Mesenchymal stem cell (in vitro differentiated cells and primary cell): ENCODE measurements around the gene FLT1.

Experiments used
- DNase-seq: peaks from one replicate; pipeline ENCODE4 v3.0.0-alpha.2; 2013
- H2AFZ ChIP-seq: one replicate; pipeline ENCODE4 v1.6.1; 2013; ENCODE audit warnings: low read depth, mild to moderate bottlenecking, control low read depth, inconsistent platforms, low read length, moderate library complexity
- H2AK5ac ChIP-seq: 2 replicates; pipeline ENCODE4 v1.6.1; 2013; ENCODE audit warnings: low read length, moderate library complexity, mild to moderate bottlenecking, inconsistent platforms; ENCODE audit not compliant: severe bottlenecking
- H2BK120ac ChIP-seq: one replicate; pipeline ENCODE4 v1.6.1; 2013; ENCODE audit warnings: low read depth, mild to moderate bottlenecking, inconsistent platforms, low read length, moderate library complexity
- H2BK12ac ChIP-seq, 2 experiments: one replicate each; pipeline ENCODE4 v1.6.1; 2013; ENCODE audit warnings: inconsistent platforms in 2 of 2, low read length in 2 of 2, mild to moderate bottlenecking in 2 of 2, moderate library complexity in 2 of 2, control low read depth in 1 of 2
- H2BK15ac ChIP-seq: one replicate; pipeline ENCODE4 v1.6.1; 2013; ENCODE audit warnings: mild to moderate bottlenecking, low read depth, inconsistent platforms; ENCODE audit not compliant: poor library complexity, severe bottlenecking
- H2BK5ac ChIP-seq: 2 replicates; pipeline ENCODE4 v1.6.1; 2013; ENCODE audit warnings: low read depth, mild to moderate bottlenecking, low read length, control low read depth, inconsistent platforms; ENCODE audit not compliant: poor library complexity, severe bottlenecking
- H3K14ac ChIP-seq, 2 experiments: one replicate each; pipeline ENCODE4 v1.6.1; 2013; ENCODE audit warnings: inconsistent platforms in 2 of 2, low read length in 2 of 2, control low read depth in 1 of 2, mild to moderate bottlenecking in 1 of 2, moderate library complexity in 1 of 2
- H3K18ac ChIP-seq, 2 experiments: one replicate each; pipeline ENCODE4 v1.6.1; 2013; ENCODE audit warnings: inconsistent platforms in 2 of 2, low read length in 2 of 2, control low read depth in 1 of 2, low read depth in 1 of 2, mild to moderate bottlenecking in 1 of 2
- H3K23ac ChIP-seq, 2 experiments: one replicate each; pipeline ENCODE4 v1.6.1; 2013; ENCODE audit warnings: inconsistent platforms in 2 of 2, low read length in 2 of 2, mild to moderate bottlenecking in 2 of 2, moderate library complexity in 2 of 2, control low read depth in 1 of 2
- H3K27ac ChIP-seq: 2 replicates; pipeline ENCODE4 v1.5.1; 2013; ENCODE audit warnings: mild to moderate bottlenecking, moderate library complexity, low read length, control low read depth, inconsistent platforms; ENCODE audit not compliant: poor library complexity, severe bottlenecking
- H3K27me3 ChIP-seq, 2 experiments: 2 replicates each; pipeline versions ENCODE4 v1.6.1 to v1.7.0; 2013; ENCODE audit warnings: low read length in 2 of 2, mild to moderate bottlenecking in 2 of 2, moderate library complexity in 2 of 2, control low read depth in 1 of 2, inconsistent platforms in 1 of 2; ENCODE audit not compliant: control insufficient read depth in 1 of 2, insufficient read depth in 1 of 2
- H3K36me3 ChIP-seq, 2 experiments: 2 replicates each; pipeline versions ENCODE4 v1.6.1 to v1.7.0; 2013; ENCODE audit warnings: low read length in 2 of 2, control low read depth in 1 of 2, inconsistent platforms in 1 of 2, low read depth in 1 of 2, mild to moderate bottlenecking in 1 of 2; ENCODE audit not compliant: insufficient read depth in 2 of 2, control insufficient read depth in 1 of 2
- H3K4ac ChIP-seq, 2 experiments: one replicate each; pipeline ENCODE4 v1.6.1; 2013; ENCODE audit warnings: inconsistent platforms in 2 of 2, low read length in 2 of 2, mild to moderate bottlenecking in 2 of 2, moderate library complexity in 2 of 2, control low read depth in 1 of 2, low read depth in 1 of 2
- H3K4me1 ChIP-seq: 2 replicates; pipeline ENCODE4 v1.6.1; 2013; ENCODE audit warnings: low read depth, low read length, control low read depth; ENCODE audit not compliant: control insufficient read depth, insufficient read depth
- H3K4me2 ChIP-seq: 2 replicates; pipeline ENCODE4 v1.6.1; 2013; ENCODE audit warnings: low read length, mild to moderate bottlenecking, inconsistent platforms; ENCODE audit not compliant: poor library complexity, severe bottlenecking
- H3K4me3 ChIP-seq, 2 experiments: 2 replicates each; pipeline versions ENCODE4 v1.5.1 to v1.7.0; 2013; ENCODE audit warnings: low read length in 2 of 2, mild to moderate bottlenecking in 2 of 2, control low read depth in 1 of 2, low read depth in 1 of 2; ENCODE audit not compliant: insufficient read depth in 1 of 2
- H3K79me1 ChIP-seq: replicated peaks from 2 replicates; pipeline ENCODE4 v1.6.1; 2013; ENCODE audit warnings: mild to moderate bottlenecking, control low read depth, low read length, inconsistent platforms; ENCODE audit not compliant: poor library complexity, severe bottlenecking
- H3K9ac ChIP-seq: 2 replicates; pipeline ENCODE4 v1.7.0; 2013; ENCODE audit warnings: mild to moderate bottlenecking, low read length, moderate library complexity
- H3K9me3 ChIP-seq: 2 replicates; pipeline ENCODE4 v1.7.0; 2013; ENCODE audit warnings: mild to moderate bottlenecking, low read length; ENCODE audit not compliant: control insufficient read depth
- H4K8ac ChIP-seq: one replicate; pipeline ENCODE4 v1.6.1; 2013; ENCODE audit warnings: inconsistent platforms, mild to moderate bottlenecking, low read length, moderate library complexity
- H4K91ac ChIP-seq: one replicate; pipeline ENCODE4 v1.6.1; 2013; ENCODE audit warnings: mild to moderate bottlenecking, low read length, inconsistent platforms
- WGBS: methylation state at CpG from one replicate; pipeline ENCODE4 v1.1.7; 2013; ENCODE audit warnings: mixed read lengths; 5-methylcytosine and 5-hydroxymethylcytosine counted together

FLT1 gene

GRCh38 chr13:28316836-28317235, 178.1 kb downstream of the FLT1 start:
- no peaks in the 10 kb centered on the region for H3K79me1 ChIP-seq
- no peaks in the 10 kb centered on the region for H3K36me3 ChIP-seq
- no peak overlapping the region for H3K4me2 ChIP-seq
- DNase-seq, result no peak
- H3K23ac ChIP-seq, result no peak overlapping the region
- H3K18ac ChIP-seq, result no peak overlapping the region
- no peak overlapping the region for H2AK5ac ChIP-seq
- peaks cover 0 to 4% of the 10 kb centered on the region in 2 experiments for H3K27me3 ChIP-seq
- no peak overlapping the region for H2BK12ac ChIP-seq
- no peak overlapping the region for H2AFZ ChIP-seq
- no peak overlapping the region for H3K14ac ChIP-seq
- no peak overlapping the region for H3K4me3 ChIP-seq
- H3K27ac ChIP-seq, result no peak overlapping the region
- no peak overlapping the region for H2BK5ac ChIP-seq
- no peak overlapping the region for H3K4ac ChIP-seq
- H2BK15ac ChIP-seq, result no peak overlapping the region
- H4K8ac ChIP-seq, result peak overlapping the region; percentile 19
- H4K91ac ChIP-seq, result no peak overlapping the region
- H2BK120ac ChIP-seq, result no peak overlapping the region
- peaks cover 5% of the 10 kb centered on the region for H3K4me1 ChIP-seq
- no peaks in the 10 kb centered on the region for H3K9me3 ChIP-seq
- WGBS, result 93% methylated on average over 7 of the region's 7 CpGs
- H3K9ac ChIP-seq, result no peak overlapping the region

- H4K8ac ChIP-seq, result peak overlapping the region; percentile 84
- no peak overlapping the region for H3K18ac ChIP-seq
- H2BK120ac ChIP-seq, result no peak overlapping the region
- H3K9me3 ChIP-seq, result no peaks in the 10 kb centered on the region
- H3K4me1 ChIP-seq, result peaks cover 5% of the 10 kb centered on the region
- H4K91ac ChIP-seq, result no peak overlapping the region
- no peak overlapping the region for H3K23ac ChIP-seq
- DNase-seq, result no peak
- H3K4me2 ChIP-seq, result no peak overlapping the region
- H3K9ac ChIP-seq, result no peak overlapping the region
- no peak overlapping the region for H3K4me3 ChIP-seq
- WGBS, result 73% methylated on average over 5 of the region's 5 CpGs
- no peaks in the 10 kb centered on the region for H3K79me1 ChIP-seq
- no peak overlapping the region for H2AK5ac ChIP-seq
- no peak overlapping the region for H2BK15ac ChIP-seq
- no peak overlapping the region for H2BK5ac ChIP-seq
- H2AFZ ChIP-seq, result no peak overlapping the region
- H3K14ac ChIP-seq, result no peak overlapping the region
- H3K4ac ChIP-seq, result peak overlapping the region in 1 of 2 experiments; percentile 31
- no peaks in the 10 kb centered on the region for H3K36me3 ChIP-seq
- no peak overlapping the region for H3K27ac ChIP-seq
- H2BK12ac ChIP-seq, result peak overlapping the region in 1 of 2 experiments; percentile 45
- peaks cover 0 to 4% of the 10 kb centered on the region in 2 experiments for H3K27me3 ChIP-seq
Measured at GRCh38 chr13:28316129-28316528, 178.8 kb downstream of the FLT1 start.

- Histone ChIP-seq H3K23ac (no peak overlapping the region), H3K9ac (no peak overlapping the region), H3K4me2 (no peak overlapping the region), H2BK15ac (no peak overlapping the region), H2BK12ac (no peak overlapping the region), H3K4me3 (no peak overlapping the region), H2AK5ac (no peak overlapping the region), H3K18ac (no peak overlapping the region), H4K91ac (no peak overlapping the region), H3K27me3 (peaks cover 0 to 4% of the 10 kb centered on the region in 2 experiments), H2BK5ac (no peak overlapping the region), H4K8ac (no peak overlapping the region), H3K27ac (no peak overlapping the region), H3K4ac (no peak overlapping the region), H3K9me3 (no peaks in the 10 kb centered on the region), H3K4me1 (peaks cover 5% of the 10 kb centered on the region), H2BK120ac (no peak overlapping the region), H3K79me1 (no peaks in the 10 kb centered on the region), H2AFZ (no peak overlapping the region), H3K14ac (no peak overlapping the region), H3K36me3 (no peaks in the 10 kb centered on the region)
- WGBS, result 97% methylated on average over 4 of the region's 6 CpGs
- no peak for DNase-seq
Measured at GRCh38 chr13:28314879-28315278, 180.0 kb downstream of the FLT1 start.

GRCh38 chr13:28313579-28313978, 181.3 kb downstream of the FLT1 start:
- H2BK5ac ChIP-seq, result no peak overlapping the region
- no peak overlapping the region for H2AK5ac ChIP-seq
- H3K4me3 ChIP-seq, result no peak overlapping the region
- H3K9me3 ChIP-seq, result no peaks in the 10 kb centered on the region
- no peaks in the 10 kb centered on the region for H3K36me3 ChIP-seq
- H3K4me1 ChIP-seq, result peaks cover 5% of the 10 kb centered on the region
- no peak overlapping the region for H3K18ac ChIP-seq
- WGBS, result 90% methylated on average over 5 of the region's 6 CpGs
- no peak overlapping the region for H4K91ac ChIP-seq
- H2BK120ac ChIP-seq, result no peak overlapping the region
- H4K8ac ChIP-seq, result no peak overlapping the region
- no peak overlapping the region for H3K9ac ChIP-seq
- H2BK15ac ChIP-seq, result no peak overlapping the region
- peaks cover 0 to 4% of the 10 kb centered on the region in 2 experiments for H3K27me3 ChIP-seq
- H3K4me2 ChIP-seq, result no peak overlapping the region
- H2BK12ac ChIP-seq, result no peak overlapping the region
- H3K23ac ChIP-seq, result no peak overlapping the region
- no peak overlapping the region for H2AFZ ChIP-seq
- peak; percentile 36 for DNase-seq
- no peak overlapping the region for H3K14ac ChIP-seq
- H3K27ac ChIP-seq, result no peak overlapping the region
- H3K79me1 ChIP-seq, result no peaks in the 10 kb centered on the region
- no peak overlapping the region for H3K4ac ChIP-seq
